ENCODE measurements around the gene PBX2. TPM values are rescaled to one million over a fixed set of nuclear protein-coding genes. Genes with fewer than 3 reads are reported as not detected.

PBX2 gene
- total RNA-seq, 1 experiment from 2014 or later: 130 TPM

DNA sequence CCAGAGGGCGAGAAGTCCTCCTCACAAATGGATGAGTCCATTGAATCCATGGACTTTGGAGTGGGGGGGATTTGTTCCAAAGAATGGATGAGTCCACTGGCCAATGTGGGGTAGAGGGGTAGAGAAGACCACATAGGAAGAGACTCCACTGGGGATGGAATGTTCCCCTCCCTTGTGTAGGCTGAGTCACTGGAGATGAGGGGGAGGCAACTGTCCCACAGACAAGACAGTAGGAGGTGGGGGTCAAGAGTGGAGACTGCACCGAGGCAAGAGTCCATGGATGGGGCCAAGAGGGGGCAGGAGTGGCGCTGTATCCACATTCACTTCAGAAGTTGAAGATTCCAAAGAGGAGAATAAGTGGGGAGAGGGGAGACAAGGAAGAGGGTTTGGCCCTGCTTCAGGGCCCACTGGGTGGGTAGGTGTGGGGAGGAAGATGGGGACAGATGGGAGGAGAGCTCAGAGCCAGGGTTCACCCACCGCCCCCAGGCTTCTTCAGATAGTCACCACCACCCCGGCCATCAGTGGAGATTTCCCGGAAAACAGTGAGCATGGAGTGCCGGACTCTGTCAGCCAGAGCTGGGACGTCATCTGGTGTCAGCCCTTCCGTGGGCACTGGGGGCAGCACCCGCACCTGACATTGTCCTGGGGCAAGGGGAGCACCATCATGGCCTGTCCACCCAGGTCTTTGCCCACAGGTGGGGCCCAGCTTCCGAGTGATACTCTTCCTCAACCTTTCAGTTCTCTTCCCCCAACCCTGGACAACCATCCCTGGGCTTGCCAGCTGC is 21.0 kb downstream of the PBX2 start:
- Mint-ChIP-seq H3K4me1 (peaks cover 20% of the 10 kb centered on the region), H3K9me3 (no peaks in the 10 kb centered on the region), H3K4me3 (no peak overlapping the region), H3K27me3 (ENCODE audit: low read depth) (no peaks in the 10 kb centered on the region), H3K36me3 (peaks cover 33% of the 10 kb centered on the region), H3K27ac (no peak overlapping the region)
- POLR2A ChIA-PET: interaction anchor here (0.9 to 3.1 kb wide), 2 partner anchors 8 to 27 kb away, joined by 4 to 15 read pairs; no protein-coding TSS in a partner anchor
- DNase-seq (ENCODE audit: low spot score) (no peak), ATAC-seq (no peak)
- CTCF ChIA-PET: interaction anchor here (2.6 kb wide), 1 partner anchor 20 kb away, joined by 16 read pairs; no protein-coding TSS in a partner anchor
- no peak for TF ChIP-seq ZNF396 (CRISPR knock-in tag; IDR thresholded peaks at IDR 0.05; ENCODE audit: borderline replicate concordance)
- no peak for TF ChIP-seq ZNF121 (CRISPR knock-in tag; IDR thresholded peaks at IDR 0.05)
- TF ChIP-seq NFATC4 (CRISPR knock-in tag; IDR thresholded peaks at IDR 0.05): no peak
- no peak for TF ChIP-seq USF2 (CRISPR knock-in tag; IDR thresholded peaks at IDR 0.05)
- no peak for TF ChIP-seq SOX15 (CRISPR knock-in tag; IDR thresholded peaks at IDR 0.05)
- TF ChIP-seq ZNF425 (CRISPR knock-in tag; conservative IDR thresholded peaks at IDR 0.05): no peak
- no peak for TF ChIP-seq ZNF232 (CRISPR knock-in tag; IDR thresholded peaks at IDR 0.05)
- no peak for TF ChIP-seq HMGA2 (CRISPR knock-in tag; IDR thresholded peaks at IDR 0.05)
- no peak for TF ChIP-seq ETV6 (CRISPR knock-in tag; IDR thresholded peaks at IDR 0.05)
- TF ChIP-seq, protein P1, sequence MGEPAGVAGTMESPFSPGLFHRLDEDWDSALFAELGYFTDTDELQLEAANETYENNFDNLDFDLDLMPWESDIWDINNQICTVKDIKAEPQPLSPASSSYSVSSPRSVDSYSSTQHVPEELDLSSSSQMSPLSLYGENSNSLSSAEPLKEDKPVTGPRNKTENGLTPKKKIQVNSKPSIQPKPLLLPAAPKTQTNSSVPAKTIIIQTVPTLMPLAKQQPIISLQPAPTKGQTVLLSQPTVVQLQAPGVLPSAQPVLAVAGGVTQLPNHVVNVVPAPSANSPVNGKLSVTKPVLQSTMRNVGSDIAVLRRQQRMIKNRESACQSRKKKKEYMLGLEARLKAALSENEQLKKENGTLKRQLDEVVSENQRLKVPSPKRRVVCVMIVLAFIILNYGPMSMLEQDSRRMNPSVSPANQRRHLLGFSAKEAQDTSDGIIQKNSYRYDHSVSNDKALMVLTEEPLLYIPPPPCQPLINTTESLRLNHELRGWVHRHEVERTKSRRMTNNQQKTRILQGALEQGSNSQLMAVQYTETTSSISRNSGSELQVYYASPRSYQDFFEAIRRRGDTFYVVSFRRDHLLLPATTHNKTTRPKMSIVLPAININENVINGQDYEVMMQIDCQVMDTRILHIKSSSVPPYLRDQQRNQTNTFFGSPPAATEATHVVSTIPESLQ (CRISPR knock-in tag; IDR thresholded peaks at IDR 0.05): no peak
- TF ChIP-seq NR2C2 (CRISPR knock-in tag; IDR thresholded peaks at IDR 0.05): no peak
- no peak for TF ChIP-seq CTCF (IDR thresholded peaks at IDR 0.05)
- TF ChIP-seq, protein P2, sequence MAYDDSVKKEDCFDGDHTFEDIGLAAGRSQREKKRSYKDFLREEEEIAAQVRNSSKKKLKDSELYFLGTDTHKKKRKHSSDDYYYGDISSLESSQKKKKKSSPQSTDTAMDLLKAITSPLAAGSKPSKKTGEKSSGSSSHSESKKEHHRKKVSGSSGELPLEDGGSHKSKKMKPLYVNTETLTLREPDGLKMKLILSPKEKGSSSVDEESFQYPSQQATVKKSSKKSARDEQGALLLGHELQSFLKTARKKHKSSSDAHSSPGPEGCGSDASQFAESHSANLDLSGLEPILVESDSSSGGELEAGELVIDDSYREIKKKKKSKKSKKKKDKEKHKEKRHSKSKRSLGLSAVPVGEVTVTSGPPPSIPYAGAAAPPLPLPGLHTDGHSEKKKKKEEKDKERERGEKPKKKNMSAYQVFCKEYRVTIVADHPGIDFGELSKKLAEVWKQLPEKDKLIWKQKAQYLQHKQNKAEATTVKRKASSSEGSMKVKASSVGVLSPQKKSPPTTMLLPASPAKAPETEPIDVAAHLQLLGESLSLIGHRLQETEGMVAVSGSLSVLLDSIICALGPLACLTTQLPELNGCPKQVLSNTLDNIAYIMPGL (CRISPR knock-in tag; IDR thresholded peaks at IDR 0.05): no peak
- TF ChIP-seq, protein P3, sequence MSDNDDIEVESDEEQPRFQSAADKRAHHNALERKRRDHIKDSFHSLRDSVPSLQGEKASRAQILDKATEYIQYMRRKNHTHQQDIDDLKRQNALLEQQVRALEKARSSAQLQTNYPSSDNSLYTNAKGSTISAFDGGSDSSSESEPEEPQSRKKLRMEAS (CRISPR knock-in tag; IDR thresholded peaks at IDR 0.05): no peak
- no peak for TF ChIP-seq ARID4B (CRISPR knock-in tag; IDR thresholded peaks at IDR 0.05; ENCODE audit: borderline replicate concordance)
- no peak for TF ChIP-seq RELA (CRISPR knock-in tag; IDR thresholded peaks at IDR 0.05; ENCODE audit: borderline replicate concordance)
- no peak for TF ChIP-seq NFE2L1 (CRISPR knock-in tag; IDR thresholded peaks at IDR 0.05)
- no peak for TF ChIP-seq CREM (CRISPR knock-in tag; IDR thresholded peaks at IDR 0.05)
- TF ChIP-seq KAT7 (CRISPR knock-in tag; IDR thresholded peaks at IDR 0.05; ENCODE audit: borderline replicate concordance): no peak
